GM12801 (cell line): ENCODE measurements around the gene ANK2.

Experiments used
- TF ChIP-seq, protein P1 (sequence below): IDR thresholded peaks from one replicate; pipeline ENCODE4 v1.5.1; 2011; ENCODE audit warnings: control low read depth; ENCODE audit not compliant: insufficient read length; ENCODE audit errors: extremely low read depth

ANK2 gene

DNA sequence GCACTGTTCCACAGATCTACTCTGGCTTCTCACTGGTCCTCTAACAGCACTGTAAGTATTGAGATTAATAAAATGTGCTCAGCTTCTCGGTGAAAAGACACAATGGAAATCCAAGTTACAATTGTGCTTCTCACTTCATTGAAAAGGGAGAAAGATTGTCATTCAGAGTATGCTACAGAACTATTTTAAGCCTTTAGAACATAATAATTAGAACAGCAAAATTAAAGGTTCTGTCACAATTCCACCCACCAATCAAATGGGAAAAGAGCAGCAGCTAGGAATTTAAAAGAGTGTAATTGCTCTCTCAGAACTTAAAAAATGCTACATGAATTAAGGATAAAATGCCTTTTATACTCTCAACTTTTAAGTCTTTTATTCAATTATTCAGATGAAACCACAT is 329.4 kb downstream of the ANK2 start:
- TF ChIP-seq, protein P1, sequence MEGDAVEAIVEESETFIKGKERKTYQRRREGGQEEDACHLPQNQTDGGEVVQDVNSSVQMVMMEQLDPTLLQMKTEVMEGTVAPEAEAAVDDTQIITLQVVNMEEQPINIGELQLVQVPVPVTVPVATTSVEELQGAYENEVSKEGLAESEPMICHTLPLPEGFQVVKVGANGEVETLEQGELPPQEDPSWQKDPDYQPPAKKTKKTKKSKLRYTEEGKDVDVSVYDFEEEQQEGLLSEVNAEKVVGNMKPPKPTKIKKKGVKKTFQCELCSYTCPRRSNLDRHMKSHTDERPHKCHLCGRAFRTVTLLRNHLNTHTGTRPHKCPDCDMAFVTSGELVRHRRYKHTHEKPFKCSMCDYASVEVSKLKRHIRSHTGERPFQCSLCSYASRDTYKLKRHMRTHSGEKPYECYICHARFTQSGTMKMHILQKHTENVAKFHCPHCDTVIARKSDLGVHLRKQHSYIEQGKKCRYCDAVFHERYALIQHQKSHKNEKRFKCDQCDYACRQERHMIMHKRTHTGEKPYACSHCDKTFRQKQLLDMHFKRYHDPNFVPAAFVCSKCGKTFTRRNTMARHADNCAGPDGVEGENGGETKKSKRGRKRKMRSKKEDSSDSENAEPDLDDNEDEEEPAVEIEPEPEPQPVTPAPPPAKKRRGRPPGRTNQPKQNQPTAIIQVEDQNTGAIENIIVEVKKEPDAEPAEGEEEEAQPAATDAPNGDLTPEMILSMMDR: no peak

DNA sequence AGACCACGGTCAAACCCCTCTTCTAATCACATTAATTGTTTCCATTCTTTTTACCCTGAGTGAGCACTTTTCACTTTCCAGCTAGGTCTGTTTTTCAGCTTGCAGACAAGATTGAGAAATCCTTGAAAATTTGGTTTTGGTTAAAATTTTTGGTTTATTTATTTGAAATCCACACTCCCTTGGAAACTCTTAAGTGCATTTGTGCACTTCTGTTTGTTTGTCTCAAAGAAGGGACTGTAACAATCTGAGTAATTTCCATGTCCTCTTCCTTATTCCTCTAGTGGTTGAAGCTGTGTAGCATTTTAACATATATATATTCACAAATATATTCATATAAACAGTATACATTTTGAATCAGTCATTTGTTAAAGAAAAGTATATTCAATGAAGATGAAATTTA is 333.3 kb downstream of the ANK2 start:
- TF ChIP-seq, protein P1: no peak

DNA sequence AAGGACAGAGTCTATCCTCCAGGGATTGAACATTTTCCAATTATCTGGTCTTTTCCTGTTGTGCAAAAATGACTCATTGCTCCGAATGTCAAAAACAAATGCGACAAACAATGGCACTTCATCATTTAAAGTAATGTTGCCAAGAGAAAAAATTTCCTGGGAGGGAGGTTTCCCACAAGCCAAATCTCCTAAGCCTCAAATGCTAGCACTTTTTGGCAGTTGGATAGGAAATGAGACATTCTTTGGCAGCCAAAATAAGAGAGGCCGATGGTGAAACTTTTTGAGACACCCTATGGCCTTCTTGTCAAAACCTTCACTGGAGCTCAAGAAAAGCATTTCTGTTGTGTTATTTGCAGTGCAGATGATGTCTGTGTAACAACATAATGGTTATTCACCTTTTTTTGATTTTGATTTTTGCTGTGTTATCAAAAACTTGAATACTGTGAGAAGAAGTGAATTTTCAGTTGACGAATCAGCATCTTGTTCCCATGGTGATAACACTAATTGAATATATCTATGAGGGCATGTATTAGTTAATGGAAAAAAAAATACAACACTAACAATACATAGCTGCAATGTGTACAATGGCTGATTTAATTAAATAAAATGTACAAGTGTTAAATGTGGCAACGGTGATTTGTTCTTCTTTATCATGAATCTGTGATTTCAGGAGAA is 333.8 kb downstream of the ANK2 start:
- TF ChIP-seq, protein P1: no peak

DNA sequence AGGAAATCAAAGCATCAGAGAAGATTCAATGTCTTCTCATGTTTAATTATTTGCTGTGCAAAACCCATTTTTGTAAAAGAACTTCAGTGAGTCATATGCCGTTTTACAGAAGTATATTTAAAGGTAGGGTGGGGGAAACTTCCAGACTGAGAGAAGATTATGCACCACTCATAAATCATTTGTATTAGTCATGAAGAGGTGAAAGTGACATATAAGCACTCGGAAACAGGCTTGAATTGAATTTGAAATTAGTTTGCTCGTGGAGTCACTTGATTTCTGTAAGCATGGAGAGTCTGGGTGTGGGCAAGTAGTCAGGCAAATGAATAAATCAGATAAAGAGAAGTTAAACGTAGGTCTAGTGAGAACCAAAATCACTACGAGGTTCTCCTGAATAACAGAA is 335.1 kb downstream of the ANK2 start:
- TF ChIP-seq, protein P1: no peak

DNA sequence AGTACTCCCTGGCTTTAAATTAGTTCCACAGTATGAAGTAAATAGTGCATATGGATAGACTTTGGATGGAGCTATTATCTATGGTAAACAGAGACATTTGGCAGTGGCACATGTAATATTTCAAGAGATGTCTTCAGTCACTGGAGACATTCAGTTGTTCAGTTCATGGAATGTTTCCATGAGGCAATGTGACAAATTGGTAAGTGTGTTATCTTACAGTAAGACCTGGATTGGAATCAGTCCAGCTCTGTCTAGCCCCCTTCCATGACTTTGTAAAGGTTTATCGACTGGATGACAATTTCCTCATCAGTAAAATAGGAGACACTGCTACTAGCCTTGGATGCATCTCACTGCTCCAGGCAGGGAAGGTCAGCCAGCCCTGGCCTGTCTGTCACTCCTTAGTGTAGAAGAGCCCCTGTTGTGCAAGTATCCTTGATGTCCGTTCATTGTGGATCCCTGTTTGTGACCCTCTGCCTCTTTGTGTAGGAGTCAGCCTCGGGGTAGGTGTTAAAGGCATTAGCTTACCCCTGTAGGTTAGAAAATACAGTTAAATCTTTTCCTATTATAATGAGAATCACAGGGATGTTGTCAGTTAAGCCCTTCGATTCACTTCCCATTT is 335.9 kb downstream of the ANK2 start:
- TF ChIP-seq, protein P1: no peak

DNA sequence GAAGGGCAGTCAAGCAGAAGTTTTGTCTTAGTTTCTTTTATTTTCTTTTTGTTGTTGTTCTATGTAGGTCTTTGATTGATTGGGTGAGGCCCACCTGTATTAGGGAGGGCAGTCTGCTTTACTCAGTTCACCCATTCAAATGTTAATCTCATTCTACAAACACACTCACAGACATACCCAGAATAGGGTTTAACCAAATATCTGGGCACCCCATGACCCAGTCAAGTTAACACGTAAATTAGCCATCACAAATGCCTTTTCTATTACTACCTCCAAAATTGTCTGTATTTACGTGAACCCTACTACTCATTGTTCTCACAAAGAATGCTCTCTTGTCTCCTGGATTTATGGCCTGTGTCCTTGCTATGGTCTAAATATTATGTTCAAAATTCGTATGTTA is 339.7 kb downstream of the ANK2 start:
- TF ChIP-seq, protein P1: no peak

DNA sequence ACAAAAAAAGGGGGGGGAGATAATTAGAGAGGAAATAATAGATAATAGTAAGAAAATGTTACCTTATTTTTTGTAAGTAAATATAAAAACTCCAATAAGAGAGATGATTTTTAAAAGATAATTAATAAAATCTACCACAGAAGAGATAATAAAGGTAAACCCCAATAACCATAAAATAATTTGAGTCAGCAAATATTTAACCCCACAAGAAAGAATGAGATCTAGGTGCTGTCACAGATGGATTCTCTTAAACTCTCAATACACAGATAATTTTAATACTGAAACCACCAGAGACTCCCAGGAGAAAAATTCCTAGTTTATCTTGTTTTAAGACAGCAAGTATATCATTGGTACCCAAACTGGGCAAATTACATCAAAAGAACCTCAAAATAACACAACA is 341.4 kb downstream of the ANK2 start:
- TF ChIP-seq, protein P1: no peak
